B cell (primary cell): ENCODE results near the gene BBX. TPM values are rescaled to one million over a fixed set of nuclear protein-coding genes. Genes with fewer than 3 reads are reported as not detected.

Experiments
- ATAC-seq: fragments of 200-7000 bp; cut with Tn5 transposase; one replicate; pipeline ENCODE4 v1.10.0; 2021; ENCODE audit warnings: low read depth, mild to moderate bottlenecking, moderate number of reproducible peaks, moderate library complexity
- CTCF ChIA-PET: fragments of 350-600 bp; sonication (Branson Sonifier 250); formaldehyde crosslinking; loops from one replicate; lab custom pipeline; 2021; ENCODE audit warnings: antibody characterized with exemption, inconsistent platforms; lab: Charles Lee
- POLR2A ChIA-PET: fragments of 350-600 bp; sonication (Branson Sonifier 250); formaldehyde crosslinking; loops from one replicate; lab custom pipeline; 2021; ENCODE audit warnings: antibody characterized with exemption; lab: Charles Lee
- DNase-seq: peaks from one replicate; pipeline ENCODE4 v3.0.0; 2013
- H2AFZ ChIP-seq: 2 replicates; pipeline ENCODE4 v1.6.1; 2012; ENCODE audit warnings: mild to moderate bottlenecking, low read depth, low read length; ENCODE audit not compliant: insufficient read depth, poor library complexity, severe bottlenecking
- H3K27ac ChIP-seq, 2 donors: 1 replicate in 1 of 2; 2 replicates in 1 of 2; pipeline ENCODE4 v1.5.1; 2012 to 2013; ENCODE audit warnings: low read length in 2 of 2, mild to moderate bottlenecking in 2 of 2, moderate library complexity in 1 of 2
- H3K27me3 ChIP-seq, 4 experiments: fragments of 200-600 bp in 1 of 4; sonication (generic) in 1 of 4; replicated peaks in 1 of 4; 1 replicate in 2 of 4; 2 replicates in 2 of 4; pipeline versions ENCODE4 v1.6.1 to v1.7.0; 2013 to 2016; ENCODE audit warnings: low read length in 3 of 4, mild to moderate bottlenecking in 2 of 4, mixed read lengths in 1 of 4, moderate library complexity in 1 of 4; ENCODE audit not compliant: insufficient read depth in 4 of 4, control insufficient read depth in 3 of 4; ENCODE audit errors: control extremely low read depth in 1 of 4
- H3K36me3 ChIP-seq, 2 experiments: replicated peaks in 1 of 2; 1 replicate in 1 of 2; 2 replicates in 1 of 2; pipeline versions ENCODE4 v1.6.1 to v1.7.1; 2013; ENCODE audit warnings: low read length in 1 of 2; ENCODE audit not compliant: insufficient read depth in 2 of 2, control insufficient read depth in 1 of 2; ENCODE audit errors: control extremely low read depth in 1 of 2, extremely low read depth in 1 of 2
- H3K4me1 ChIP-seq, 2 donors: fragments of 200-600 bp in 1 of 2; sonication (generic) in 1 of 2; 1 replicate in 1 of 2; 2 replicates in 1 of 2; pipeline versions ENCODE4 v1.5.1 to v1.6.1; 2013 to 2017; ENCODE audit warnings: low read length in 2 of 2; ENCODE audit not compliant: control insufficient read depth in 2 of 2, insufficient read depth in 2 of 2
- H3K4me2 ChIP-seq: replicated peaks from 2 replicates; pipeline ENCODE3; 2012; ENCODE audit warnings: mild to moderate bottlenecking, low read depth, low read length; ENCODE audit not compliant: poor library complexity, severe bottlenecking
- H3K4me3 ChIP-seq, 5 experiments: fragments of 200-600 bp in 1 of 5; sonication (generic) in 1 of 5; 1 replicate in 3 of 5; 2 replicates in 2 of 5; pipeline versions ENCODE4 v1.5.1 to v1.7.0; 2011 to 2016; ENCODE audit warnings: low read length in 4 of 5, mild to moderate bottlenecking in 4 of 5, low read depth in 2 of 5, control low read depth in 1 of 5, moderate library complexity in 1 of 5; ENCODE audit not compliant: insufficient read depth in 1 of 5; ENCODE audit errors: control extremely low read depth in 1 of 5, extremely low read depth in 1 of 5
- H3K79me2 ChIP-seq: fragments of 200-600 bp; sonication (generic); one replicate; pipeline ENCODE4 v1.6.0; 2016; ENCODE audit warnings: low read length; ENCODE audit not compliant: control insufficient read depth, insufficient read depth
- H3K9ac ChIP-seq: fragments of 200-600 bp; sonication (generic); 2 replicates; pipeline ENCODE4 v1.6.1; 2017; ENCODE audit warnings: mild to moderate bottlenecking, low read length, moderate library complexity
- H3K9me3 ChIP-seq, 3 donors: one replicate each; pipeline versions ENCODE4 v1.6.1 to v1.7.1; 2013; ENCODE audit warnings: low read length in 2 of 3; ENCODE audit not compliant: control insufficient read depth in 2 of 3, insufficient read depth in 1 of 3; ENCODE audit errors: control extremely low read depth in 1 of 3
- H4K20me1 ChIP-seq: 2 replicates; pipeline ENCODE4 v1.6.0; 2012; ENCODE audit warnings: mild to moderate bottlenecking, low read length; ENCODE audit not compliant: insufficient read depth, control insufficient read depth, poor library complexity, severe bottlenecking
- H3K27ac Mint-ChIP-seq: one replicate; pipeline ENCODE4 v1.8.0; 2021; ENCODE audit warnings: mixed read lengths
- H3K27me3 Mint-ChIP-seq: one replicate; pipeline ENCODE4 v1.8.0; 2021; ENCODE audit warnings: mixed read lengths
- H3K4me1 Mint-ChIP-seq: one replicate; pipeline ENCODE4 v1.8.0; 2021; ENCODE audit warnings: mixed read lengths
- H3K4me3 Mint-ChIP-seq: one replicate; pipeline ENCODE4 v1.8.0; 2021; ENCODE audit warnings: mixed read lengths
- H3K9me3 Mint-ChIP-seq: one replicate; pipeline ENCODE4 v1.8.0; 2022; ENCODE audit warnings: mixed read lengths; ENCODE audit not compliant: insufficient read depth
- CTCF ChIP-seq: fragments of 200-600 bp; IDR thresholded peaks from one replicate; pipeline ENCODE4 v1.8.0; 2022; ENCODE audit warnings: antibody characterized with exemption, mild to moderate bottlenecking
- EZH2 ChIP-seq: IDR thresholded peaks from 2 replicates; pipeline ENCODE4 v1.6.1; 2012; ENCODE audit warnings: borderline replicate concordance, low read depth, mild to moderate bottlenecking, moderate library complexity, low read length; ENCODE audit not compliant: insufficient read depth, poor library complexity, severe bottlenecking
- WGBS: methylation state at CpG from one replicate; pipeline ENCODE4 v1.1.5; 2013; ENCODE audit warnings: missing lambda C conversion rate; ENCODE audit not compliant: insufficient coverage; 5-methylcytosine and 5-hydroxymethylcytosine counted together
- intact Hi-C: fragments of 100-400 bp; cut with micrococcal nuclease; formaldehyde crosslinking; loops from one replicate; pipeline ENCODE4 v1.10.0; 2022
- polyA plus RNA-seq: library from polyadenylated mRNA; depleted of rRNA; stranded (reverse); fragments of >200 nt; gene quantifications from 2 replicates; pipeline ENCODE4 v1.2.3, GENCODE V29; 2012
- total RNA-seq, 2 donors: library from RNA; stranded (reverse); fragments of 120-200 nt in 1 of 2; gene quantifications; 1 replicate in 1 of 2; 2 replicates in 1 of 2; pipeline versions ENCODE4 v1.2.3 to v1.2.4, GENCODE V29; 2013 to 2022

Gene BBX
- total and polyA plus RNA-seq, 2 donors (not counting 1 experiment from before 2014, with no cell fraction given): 27.8 to 133 TPM

GRCh38 chr3:107842940-107843339 is 320.2 kb downstream of the BBX start:
- H3K27me3 Mint-ChIP-seq: peaks cover 8% of the 10 kb centered on the region
- Histone ChIP-seq H3K9me3 (no peaks in the 10 kb centered on the region), H3K4me2 (no peak overlapping the region), H3K27me3 (peaks cover 0 to 3% (median 0%) of the 10 kb centered on the region in 4 experiments), H3K36me3 (no peaks in the 10 kb centered on the region), H2AFZ (no peak overlapping the region), H3K9ac (no peak overlapping the region), H3K27ac (no peak overlapping the region), H3K4me3 (no peak overlapping the region), H3K79me2 (no peaks in the 10 kb centered on the region), H4K20me1 (no peaks in the 10 kb centered on the region), H3K4me1 (no peaks in the 10 kb centered on the region)
- H3K27ac Mint-ChIP-seq: no peak overlapping the region
- DNase-seq (no peak), ATAC-seq (no peak)
- POLR2A ChIA-PET: no interaction called here
- CTCF ChIA-PET: no interaction called here
- no peak overlapping the region for H3K4me3 Mint-ChIP-seq
- TF ChIP-seq CTCF (no peak), EZH2 (no peak)
- intact Hi-C loops: no loop called here
- H3K4me1 Mint-ChIP-seq: no peaks in the 10 kb centered on the region
- no peaks in the 10 kb centered on the region for H3K9me3 Mint-ChIP-seq
- WGBS: no CpG with 5 or more reads among the region's 8 CpGs

- ATAC-seq (no peak), DNase-seq (no peak)
- no peak overlapping the region for H3K4me3 ChIP-seq
- H3K27me3 Mint-ChIP-seq: peaks cover 8% of the 10 kb centered on the region
- no peak overlapping the region for H3K27ac ChIP-seq
- H3K4me1 Mint-ChIP-seq: no peaks in the 10 kb centered on the region
- no peak overlapping the region for H3K9ac ChIP-seq
- no peaks in the 10 kb centered on the region for H3K9me3 ChIP-seq
- no peak overlapping the region for H3K4me2 ChIP-seq
- intact Hi-C loops: loop anchor here (5.0 kb wide), 1 partner anchor 608 kb away; no protein-coding TSS in a partner anchor
- ChIA-PET CTCF (interaction anchor here (0.7 to 1.7 kb wide), 7 partner anchors 16 to 632 kb away, joined by 3 to 6 read pairs (median 3); no protein-coding TSS in a partner anchor), POLR2A (no interaction called here)
- H3K79me2 ChIP-seq: no peaks in the 10 kb centered on the region
- H3K36me3 ChIP-seq: no peaks in the 10 kb centered on the region
- peaks cover 0 to 3% (median 0%) of the 10 kb centered on the region in 4 experiments for H3K27me3 ChIP-seq
- no peaks in the 10 kb centered on the region for H3K4me1 ChIP-seq
- no peak overlapping the region for H3K27ac Mint-ChIP-seq
- H2AFZ ChIP-seq: no peak overlapping the region
- no peak overlapping the region for H3K4me3 Mint-ChIP-seq
- H4K20me1 ChIP-seq: no peaks in the 10 kb centered on the region
- 80% methylated on average over 3 of the region's 11 CpGs for WGBS
- no peaks in the 10 kb centered on the region for H3K9me3 Mint-ChIP-seq
- TF ChIP-seq CTCF (no peak), EZH2 (no peak)
Measured at GRCh38 chr3:107845380-107846278, 322.9 kb downstream of the BBX start.
